GM18511 (cell line): ENCODE measurements around the gene LAMB3.

ENCODE experiments used
- ATAC-seq: cut with Tn5 transposase; IDR thresholded peaks from one replicate; pipeline ENCODE4 v1.9.1; 2021; ENCODE audit warnings: mild to moderate bottlenecking, moderate library complexity; ENCODE audit not compliant: unreplicated experiment

Gene LAMB3

DNA sequence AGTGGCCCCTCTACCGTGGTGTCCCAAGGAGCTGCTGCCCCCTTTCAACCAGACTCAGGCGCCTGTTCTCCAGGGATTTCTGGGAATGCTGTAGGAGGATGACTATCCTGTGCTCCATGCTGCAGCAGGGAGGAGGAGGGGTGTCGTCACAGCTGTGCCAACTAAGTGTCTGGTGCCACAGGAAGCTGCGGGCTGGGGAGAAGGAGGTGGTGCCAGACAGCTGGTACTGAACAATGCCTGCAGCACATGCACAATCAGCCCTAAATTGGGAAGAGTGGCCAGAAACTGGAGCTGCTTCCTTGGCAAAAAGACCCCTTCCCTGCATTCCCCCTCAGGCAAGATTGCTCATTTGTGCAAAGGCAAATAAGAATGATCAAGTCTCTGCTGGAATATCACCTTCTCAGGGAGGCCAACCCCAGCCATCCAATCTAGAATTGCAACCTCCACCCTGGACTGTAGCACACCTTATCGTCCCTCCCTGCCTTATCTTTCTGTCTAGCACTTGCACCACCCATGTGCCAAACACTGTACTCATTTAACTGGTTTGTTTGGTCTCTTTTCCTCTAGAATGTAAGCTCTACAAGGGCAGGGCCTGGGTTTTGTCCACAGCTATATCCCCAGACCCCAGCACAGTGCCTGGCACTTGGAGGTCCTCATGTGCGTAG lies 33.3 kb downstream of the LAMB3 start:
- no peak for ATAC-seq

DNA sequence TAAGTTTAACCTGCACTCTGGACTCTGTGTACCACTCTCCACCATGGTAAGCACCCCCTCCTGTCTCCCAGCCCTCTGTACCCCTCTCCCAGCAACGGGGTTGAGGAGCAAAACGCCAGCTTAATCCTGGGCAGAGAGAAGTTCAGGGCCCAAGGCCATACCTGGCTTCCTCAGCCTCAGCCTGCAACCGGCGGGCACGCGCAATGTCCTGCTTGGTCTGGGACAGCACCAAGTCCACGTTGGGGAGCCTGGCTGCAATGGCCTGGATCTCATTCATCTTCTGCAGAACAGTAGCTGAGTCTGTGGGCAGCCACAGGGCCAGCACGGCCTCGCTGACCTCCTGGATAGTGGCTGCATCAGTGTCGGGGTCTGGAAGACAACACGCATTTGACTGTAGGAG lies 33.9 kb downstream of the LAMB3 start:
- ATAC-seq = no peak

DNA sequence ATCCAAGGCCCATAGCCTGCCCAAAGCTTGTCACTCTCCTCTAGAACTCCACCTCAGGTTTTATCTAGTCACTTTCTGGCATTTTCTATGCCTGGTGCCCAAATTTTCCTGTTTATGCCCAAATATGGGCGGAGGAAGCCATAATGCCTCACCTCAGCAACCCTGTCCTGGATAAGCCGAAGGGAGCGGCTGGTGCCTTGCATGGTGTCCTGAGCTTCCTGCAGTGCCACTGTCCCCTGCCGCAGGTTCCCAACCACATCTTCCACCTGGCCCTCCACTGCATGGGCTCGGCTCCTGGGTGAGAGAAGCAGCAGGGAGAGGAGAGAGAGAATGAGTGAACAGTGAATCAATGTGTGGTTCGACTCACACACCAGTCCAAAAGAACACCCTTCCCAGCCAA lies 34.5 kb downstream of the LAMB3 start:
- ATAC-seq = no peak

DNA sequence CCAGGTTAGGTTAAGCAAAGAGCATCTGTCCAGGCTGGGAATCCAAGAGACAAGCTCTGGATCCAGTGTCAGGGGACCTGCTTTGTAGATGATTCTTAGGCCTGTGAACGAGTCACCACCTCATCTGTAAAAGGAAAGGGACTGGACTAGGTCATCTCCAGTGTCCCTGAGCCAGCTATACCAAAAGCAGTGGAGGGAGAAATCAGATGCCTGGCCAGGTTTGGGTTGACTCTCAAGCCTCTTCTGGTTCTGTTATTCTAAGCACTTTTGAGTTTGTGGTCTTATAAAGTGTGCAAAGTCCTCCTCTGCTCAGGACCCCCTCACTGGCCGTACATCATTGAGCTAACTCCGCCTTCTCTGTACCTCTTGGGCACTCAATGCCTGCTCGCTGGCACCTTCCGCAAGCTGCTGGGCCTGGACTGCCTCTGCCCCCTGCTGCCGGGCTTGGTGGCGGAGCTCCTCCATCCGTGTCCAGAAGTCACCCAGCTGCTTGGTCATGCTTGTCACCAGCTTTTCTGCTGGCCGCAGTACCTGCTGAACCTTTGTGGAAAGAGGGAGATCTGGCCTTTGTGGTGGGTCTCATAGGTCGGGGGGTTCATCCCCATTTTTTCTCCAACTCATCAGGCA lies 35.1 kb downstream of the LAMB3 start:
- ATAC-seq = no peak

DNA sequence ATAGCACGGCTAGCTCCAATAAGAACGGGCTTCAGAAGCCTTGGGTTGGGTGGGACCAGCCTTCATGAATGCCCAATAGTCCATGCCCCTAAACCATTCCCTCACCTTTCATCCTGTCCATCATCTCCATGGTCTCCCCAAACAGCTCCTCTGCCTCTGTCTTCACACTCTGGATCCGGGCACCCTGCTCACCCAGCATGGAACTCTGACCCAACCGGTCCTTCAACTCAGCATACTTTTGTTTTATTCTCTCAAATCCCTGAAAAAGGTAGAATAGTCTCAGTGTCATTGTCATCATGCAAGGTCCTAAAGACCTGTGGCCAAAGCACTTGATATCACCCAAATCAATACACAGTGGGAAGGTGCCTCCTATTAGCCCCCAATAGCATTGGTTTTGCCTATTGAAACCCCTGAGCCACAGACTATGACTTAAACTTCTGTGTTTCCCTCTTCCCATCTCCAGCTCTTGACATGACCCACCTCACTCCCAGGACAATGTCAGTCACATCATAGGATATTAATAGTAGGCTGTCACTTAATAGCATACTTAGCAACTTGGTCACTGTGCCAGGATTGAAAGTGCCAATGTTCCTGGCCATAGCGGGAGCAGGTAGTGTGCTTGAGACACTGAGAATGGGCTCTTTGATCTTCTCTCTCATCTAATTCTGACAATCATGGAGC lies 35.7 kb downstream of the LAMB3 start:
- no peak for ATAC-seq

DNA sequence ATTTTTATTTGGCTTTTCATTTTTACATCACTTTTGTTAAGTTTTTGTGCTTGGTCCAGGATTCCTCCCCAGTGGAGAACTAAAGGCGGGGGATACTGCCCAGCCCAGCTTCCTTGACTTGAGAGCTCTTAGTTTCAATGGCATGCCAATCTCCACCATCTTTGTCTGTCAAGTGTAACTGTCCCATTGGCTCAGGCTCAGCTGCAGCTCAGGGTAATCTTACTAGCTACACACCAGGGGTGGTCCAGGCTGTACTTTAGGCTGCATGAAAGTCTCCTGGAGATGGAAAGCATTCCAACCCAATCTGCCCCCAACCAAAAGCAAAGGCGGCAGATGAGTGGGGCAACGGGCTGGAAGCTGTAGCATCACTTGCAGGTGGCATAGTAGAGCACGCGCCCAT lies 37.3 kb downstream of the LAMB3 start:
- ATAC-seq = no peak

DNA sequence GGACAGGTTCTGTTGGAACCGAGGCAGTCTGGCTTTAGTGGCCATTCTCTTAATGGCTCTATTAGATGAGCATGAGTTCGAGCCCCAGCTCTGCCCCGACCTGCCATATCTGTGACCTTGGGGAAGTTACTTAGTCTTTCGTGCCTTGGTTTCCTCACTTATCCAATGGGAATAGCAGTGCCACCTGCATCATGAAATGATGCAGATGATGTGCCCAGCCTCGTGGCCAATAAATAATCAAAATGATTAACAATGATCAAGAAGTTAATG lies 38.1 kb downstream of the LAMB3 start:
- no peak for ATAC-seq

DNA sequence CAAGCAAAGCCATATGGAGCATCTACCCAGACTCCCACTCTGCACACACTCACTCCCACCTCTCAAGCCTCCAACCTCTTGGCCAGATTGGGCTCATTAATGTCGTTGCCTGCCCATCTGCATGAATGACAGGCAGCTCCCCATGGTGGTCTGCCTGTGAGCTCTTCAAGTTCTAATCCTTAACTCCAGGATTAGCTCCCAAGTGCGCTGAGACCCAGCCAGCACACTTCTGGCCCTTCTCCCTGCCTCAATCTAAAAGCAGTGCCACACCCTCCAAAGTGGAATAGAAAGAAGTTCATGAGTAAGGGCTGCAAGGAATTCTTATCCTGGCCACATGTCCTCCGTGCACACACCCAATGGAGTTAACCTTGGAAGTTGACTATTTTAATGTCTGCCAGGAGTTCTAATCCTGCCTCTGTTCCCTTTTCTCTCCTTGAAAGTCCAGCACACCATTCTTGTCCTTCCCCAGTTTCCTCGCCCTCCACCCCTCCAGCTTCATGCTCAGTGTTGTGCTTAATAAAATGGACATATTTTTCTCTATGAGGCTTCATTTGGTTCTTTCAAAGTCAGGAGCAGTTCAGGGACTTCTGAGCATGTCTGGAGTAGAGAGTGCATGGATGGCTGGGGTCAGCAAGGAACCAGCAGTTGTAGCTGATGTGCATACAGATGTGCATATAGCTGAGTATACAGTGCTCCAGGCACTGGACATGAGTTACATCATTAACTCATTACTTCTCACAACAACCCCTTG lies 38.6 kb downstream of the LAMB3 start:
- ATAC-seq = no peak

DNA sequence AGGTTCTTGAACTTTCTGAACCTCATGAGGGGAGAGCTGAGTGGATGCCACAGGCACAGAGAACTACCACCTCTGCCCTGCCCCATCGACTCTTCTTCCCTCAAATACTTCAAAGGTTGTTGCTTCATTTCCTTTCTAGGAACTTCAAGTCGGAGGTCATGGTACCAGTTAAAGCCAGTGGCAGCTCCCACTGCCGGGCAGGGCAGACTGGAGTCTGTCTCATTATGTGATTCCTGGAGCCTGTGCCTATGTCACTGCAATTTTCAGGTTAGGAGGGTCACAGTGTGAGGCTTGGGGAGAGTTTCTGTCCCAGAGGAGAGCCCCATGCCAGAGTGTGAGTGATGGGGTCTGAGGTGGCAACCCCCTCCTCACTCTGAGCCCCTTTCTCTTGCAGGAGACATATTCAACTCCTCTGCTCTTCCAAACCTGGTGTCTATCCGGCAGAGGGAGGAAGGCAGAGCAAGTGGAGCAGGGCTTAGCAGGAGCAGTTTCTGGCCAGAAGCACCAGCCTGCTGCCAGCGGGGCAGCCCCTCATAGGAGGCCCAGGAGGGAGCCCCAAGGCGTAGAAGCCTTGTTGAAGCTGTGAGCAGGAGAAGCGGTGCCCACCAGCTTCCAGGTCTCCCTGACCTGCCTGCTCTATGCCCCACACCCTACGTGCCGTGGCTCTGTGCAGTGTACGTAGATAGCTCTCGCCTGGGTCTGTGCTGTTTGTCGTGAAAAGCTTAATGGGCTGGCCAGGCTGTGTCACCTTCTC lies 39.4 kb downstream of the LAMB3 start:
- no peak for ATAC-seq

DNA sequence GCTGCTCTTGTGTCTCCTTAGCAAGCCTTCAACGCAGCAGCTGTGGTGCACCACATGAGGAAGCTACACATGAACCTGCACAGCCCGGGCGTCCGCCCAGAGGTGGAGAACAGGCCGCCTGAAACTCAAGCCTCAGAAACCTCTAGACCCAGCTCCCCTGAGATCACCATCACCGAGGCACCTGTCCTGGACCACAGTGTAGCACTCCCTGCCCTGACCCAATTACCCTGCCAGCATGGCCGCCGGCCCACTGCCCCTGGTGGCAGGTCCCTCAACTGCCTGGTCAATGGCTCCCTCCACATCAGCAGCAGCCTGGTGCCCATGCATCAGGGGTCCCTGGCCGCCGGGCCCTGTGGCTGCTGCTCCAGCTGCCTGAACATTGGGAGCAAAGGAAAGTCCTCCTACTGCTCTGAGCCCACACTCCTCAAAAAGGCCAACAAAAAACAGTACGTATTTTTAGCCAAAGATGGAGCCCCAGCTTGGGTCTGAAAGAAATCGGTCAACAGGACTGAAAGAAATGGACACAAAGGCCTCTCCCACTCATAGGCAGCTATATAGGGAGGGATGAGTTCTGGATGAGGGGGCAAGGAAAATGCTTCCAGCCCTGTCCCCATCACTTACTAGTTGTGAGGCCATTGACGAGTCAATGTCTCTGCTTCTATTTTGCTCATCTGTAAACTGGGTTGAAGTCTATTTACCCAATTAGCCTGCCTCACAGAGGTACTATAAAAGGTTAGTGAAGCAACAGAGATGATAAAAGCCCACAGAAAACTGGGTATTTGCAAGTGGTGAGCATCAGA lies 40.3 kb downstream of the LAMB3 start:
- ATAC-seq = no peak

DNA sequence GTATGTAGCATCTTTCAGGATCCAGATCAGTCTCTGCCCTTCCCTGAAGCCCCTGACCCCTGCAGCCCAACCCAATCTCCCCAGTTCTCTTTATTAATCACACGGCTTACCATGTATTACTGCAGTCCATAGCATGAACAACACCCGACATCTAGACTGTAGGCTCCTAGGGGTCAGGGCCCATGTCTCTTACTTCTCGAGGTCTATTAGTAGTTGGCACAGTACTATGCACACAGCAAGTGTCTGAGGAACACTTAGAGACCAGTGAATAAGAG lies 41.7 kb downstream of the LAMB3 start:
- no peak for ATAC-seq

DNA sequence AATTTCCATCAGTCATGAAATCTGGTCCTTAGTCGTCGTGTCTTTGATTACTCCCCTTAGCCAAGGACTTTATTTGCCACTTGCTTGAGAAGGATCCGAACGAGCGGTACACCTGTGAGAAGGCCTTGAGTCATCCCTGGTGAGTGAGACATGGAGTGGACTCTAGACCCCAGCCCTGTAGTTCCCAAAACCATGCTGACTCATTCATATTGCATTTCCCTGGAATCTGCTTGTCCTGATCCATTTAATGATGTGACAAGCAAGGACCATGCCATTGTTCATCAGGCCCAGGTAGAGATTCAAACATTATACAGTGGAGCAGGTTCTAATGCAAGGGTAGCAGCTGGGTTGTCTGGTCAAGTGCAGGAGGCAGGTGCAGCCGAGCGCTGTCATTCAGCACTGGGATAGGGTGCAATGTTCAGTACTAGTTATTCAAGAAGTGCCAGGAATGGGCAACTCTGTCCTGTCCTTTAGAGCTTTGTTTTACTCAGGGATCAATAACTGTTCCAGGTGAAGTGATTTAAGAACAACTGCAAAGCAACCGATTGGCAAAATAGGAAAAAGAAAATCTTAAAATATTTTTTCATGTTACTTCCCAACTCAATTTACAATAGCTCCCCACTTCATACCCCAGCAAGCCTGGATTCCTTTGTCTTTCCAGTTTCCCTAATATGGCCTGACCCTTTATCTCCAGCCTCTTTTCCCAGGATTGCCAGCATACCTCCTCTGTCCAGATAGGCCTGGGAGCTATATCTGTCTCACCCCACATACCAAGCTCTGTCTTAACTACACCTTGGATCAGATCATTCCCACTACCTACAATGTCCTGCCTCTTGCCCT lies 42.2 kb downstream of the LAMB3 start:
- no peak for ATAC-seq

DNA sequence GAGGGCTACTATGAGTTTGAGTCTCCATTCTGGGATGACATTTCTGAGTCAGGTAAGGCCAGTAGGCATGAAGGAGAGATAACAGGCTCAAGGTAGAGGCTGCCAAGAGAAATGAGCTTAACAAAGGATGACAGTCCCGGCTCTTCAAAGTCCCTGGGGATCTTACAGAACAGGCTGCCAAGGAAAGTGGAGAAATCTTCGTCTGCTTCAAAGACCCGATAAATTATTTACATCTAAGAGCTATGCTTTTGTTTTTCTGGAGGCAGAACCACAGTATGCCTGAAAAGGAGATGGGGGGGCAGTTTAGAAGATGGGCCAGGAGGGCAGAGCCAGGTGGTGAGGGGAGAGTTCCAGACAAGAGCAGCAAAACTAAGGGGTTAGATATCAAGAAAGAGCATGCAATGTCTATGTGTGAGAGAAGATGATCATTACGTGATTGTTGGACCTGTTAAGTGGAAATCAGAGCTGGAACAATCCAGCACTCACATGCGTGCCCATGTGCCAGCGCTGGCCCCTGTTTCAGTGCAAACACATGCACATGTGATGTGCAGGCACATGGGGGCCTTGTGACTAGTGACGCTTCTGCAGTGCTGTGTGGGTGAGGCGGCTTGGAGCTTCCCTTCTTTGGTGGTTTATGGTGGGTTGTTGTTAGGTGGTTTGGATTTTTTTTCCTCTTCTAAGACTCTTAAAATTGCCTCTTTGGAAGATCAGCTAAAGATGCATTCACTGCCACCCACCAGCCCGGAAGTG lies 43.0 kb downstream of the LAMB3 start:
- ATAC-seq = no peak

DNA sequence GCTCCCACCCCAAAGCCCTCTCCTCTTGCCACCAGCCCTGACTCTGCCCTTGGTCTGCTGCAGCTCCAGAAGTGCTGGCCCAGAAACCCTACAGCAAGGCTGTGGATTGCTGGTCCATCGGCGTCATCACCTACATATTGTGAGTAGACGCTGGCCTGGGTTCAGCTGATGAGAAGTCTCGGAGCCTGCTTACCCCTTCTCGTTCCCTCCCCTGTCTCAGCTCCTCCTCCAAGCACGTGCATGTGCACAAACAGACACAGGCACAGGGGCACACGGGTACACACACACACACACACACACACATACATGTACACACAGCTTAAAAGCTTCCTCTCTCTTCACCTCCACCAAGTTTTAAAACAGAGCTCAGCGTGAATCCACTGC lies 44.4 kb downstream of the LAMB3 start:
- peak; percentile 40 for ATAC-seq

DNA sequence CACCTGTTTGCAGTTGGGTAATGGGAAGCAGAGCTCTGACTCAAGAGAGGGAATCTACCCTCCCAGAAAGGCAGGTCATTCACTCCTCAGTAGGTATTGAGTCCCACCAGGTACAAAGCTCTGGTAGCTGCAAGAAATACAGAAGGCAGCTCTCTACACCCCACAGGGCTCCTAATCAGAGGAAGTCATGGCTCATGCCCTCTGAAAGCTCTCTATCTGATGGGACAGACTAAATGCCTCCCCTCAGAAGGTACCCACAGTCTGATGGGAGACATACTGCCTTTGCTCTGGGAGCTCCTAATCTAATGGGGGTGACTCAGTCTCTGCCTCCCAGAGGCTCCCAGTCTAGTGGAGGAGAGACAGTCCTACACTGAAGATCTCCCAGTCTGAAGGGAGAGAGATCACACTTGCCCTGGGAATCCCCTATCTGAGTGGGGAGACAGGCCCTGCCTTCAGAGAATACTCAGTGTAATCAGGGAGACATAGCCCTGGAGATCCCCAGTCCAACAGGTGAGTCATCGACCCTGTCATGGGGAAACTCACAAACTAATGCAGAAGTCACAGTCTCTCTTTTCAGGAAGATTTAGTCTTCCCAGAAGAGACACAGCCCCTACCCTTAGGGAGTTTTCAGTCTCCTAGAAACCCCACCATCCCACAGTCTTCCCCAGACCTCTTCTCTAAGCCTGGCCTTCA lies 45.0 kb downstream of the LAMB3 start:
- peak; percentile 92 for ATAC-seq

DNA sequence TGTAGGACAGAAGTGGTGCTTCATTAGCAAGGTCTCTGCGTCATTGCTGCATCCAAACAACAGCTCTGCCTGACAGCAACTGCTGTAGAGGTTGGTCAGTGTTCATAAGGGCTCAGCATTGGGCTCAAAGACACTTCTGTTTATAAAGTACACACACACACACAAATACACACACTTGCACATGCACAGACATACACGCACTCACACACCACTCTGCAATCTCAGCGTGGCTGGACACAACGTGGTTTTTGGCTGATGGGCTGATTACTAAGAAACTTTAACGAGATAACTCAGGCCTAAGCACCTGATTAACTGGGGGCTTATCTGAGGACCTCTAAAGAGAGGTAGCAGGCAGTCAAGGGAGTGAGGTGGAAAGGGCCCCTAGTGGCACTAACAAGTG lies 48.3 kb downstream of the LAMB3 start:
- ATAC-seq = no peak

DNA sequence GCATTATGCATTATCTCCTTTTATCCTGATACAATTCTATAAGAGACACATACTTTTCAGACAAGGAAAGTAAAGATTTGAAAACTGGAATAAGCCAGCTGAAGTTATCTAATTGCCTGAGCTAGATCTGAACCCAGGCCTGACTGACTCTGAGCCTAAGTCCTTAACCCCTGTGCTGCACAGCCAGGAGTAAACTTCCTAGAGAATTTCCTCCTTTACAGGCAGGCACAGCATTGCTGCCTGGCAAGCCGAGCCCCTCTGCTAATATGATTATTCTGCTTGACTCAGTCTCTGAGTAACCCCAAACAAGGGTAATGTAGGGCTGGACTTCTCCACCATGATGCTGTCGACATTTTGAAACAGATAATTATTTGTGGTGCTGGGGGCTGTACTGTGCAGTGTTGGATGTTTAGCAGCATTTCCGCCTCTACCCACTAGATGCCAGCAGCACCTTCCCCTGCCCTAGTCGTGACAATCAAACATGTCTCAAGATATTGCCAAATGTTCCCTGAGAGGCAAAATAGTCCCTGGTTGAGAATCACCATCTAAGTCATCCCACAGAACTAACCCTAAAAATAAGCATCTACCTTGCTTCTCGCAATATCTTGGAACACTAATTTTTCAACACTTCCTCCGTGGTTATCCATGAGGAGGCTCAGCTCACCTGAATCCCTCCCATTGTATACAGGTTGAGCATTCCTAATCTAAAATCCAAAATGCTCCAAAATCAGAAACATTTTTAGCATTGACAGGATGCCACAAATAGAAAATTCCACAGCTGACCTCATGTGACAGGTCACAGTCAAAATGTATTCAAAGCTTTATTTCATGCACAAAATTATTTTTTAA lies 50.2 kb downstream of the LAMB3 start:
- peak; percentile 79 for ATAC-seq

DNA sequence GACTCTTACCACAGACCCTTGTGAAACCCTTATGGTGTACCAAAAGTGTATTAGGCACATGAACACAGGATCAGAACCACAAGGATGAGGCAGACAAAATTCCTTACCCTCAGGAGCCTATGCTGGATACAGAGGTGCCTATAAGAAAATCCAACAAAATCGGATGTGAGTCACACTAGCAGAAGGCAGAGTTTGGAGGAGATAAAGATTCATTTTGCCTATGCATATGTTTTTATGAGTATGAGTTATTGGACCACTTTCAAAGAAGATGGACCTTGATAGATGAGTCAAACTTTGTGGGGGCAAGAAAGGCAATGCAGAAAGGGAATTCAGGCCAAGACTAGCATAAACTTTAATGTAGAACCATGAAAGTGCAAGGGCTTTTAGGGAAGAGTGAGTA lies 51.7 kb downstream of the LAMB3 start:
- ATAC-seq = no peak
